GM19372 (cell line): ENCODE results near the gene RABAC1.
"Not testable (repeated sequence)": the region's sequence is repeated elsewhere in the genome, so short reads cannot be mapped to it uniquely, and the experiment has no call there.

Experiments
- ATAC-seq: cut with Tn5 transposase; IDR thresholded peaks from one replicate; pipeline ENCODE4 v1.9.1; 2021; ENCODE audit warnings: mild to moderate bottlenecking, low read depth, moderate library complexity; ENCODE audit not compliant: unreplicated experiment

RABAC1 gene

DNA sequence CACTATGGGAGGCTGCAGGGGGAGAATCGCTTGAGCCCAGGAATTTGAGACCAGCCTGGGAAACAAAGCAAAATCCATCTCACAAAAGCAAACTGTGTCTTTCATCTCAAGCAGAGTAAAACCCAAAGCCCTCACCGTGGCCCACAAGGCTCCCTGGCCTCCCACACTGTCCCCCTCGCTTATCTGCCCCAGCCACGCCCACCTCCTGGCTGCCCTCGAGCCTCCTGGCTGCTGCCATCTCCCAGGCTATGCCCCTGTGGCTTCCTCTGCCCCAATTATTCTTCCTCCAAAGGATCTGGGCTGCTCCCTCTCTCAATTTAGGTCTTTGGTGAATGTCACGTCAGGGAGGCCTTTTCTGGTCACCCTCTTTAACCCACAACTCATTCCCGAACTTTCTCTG, 3.6 kb downstream of the RABAC1 start:
- ATAC-seq, result no peak

GRCh38 chr19:41951686-41952172, 7.4 kb downstream of the RABAC1 start:
- no peak for ATAC-seq

GRCh38 chr19:41947091-41947490, 12.0 kb downstream of the RABAC1 start:
- no peak for ATAC-seq

DNA sequence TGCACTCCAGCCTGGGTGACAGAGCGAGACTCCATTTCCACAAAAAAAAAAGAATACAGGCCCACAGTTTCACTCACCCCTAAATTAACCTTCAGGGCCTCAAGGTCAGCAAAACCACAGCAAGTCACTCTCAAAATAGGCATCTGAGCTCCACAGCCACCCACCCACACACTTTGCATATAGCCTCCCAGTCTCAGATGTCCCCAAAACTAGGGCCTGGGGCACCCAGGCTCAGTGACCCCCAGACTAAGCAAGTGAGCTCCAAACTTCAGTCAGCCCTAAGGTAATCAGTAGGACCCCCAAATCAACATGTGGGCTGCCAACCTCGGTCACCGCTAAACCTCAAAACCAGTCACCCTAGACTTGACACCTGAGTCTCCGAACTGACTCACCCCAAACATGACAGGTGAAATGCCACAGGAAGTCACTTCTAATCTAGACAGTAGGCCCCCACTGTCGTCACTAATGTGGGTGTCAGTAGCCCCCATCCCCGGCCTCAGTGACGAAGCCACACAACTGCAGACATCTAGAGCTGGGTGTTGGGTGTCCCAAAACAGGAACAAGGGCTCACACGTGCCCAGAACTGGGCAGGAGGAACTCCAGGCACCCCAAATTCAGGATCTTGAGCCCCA, 13.9 kb downstream of the RABAC1 start:
- peak; percentile 84 for ATAC-seq

GRCh38 chr19:41944336-41944735, 14.8 kb downstream of the RABAC1 start:
- ATAC-seq, result no peak

- no peak for ATAC-seq
Observed at GRCh38 chr19:41941410-41942202, 17.5 kb downstream of the RABAC1 start.

- ATAC-seq, result no peak
Observed at GRCh38 chr19:41940731-41941409, 18.3 kb downstream of the RABAC1 start.

- no peak for ATAC-seq
Observed at GRCh38 chr19:41939861-41940730, 19.0 kb downstream of the RABAC1 start.

- not testable (repeated sequence) for ATAC-seq
Observed at GRCh38 chr19:41939209-41939608, 19.9 kb downstream of the RABAC1 start.

DNA sequence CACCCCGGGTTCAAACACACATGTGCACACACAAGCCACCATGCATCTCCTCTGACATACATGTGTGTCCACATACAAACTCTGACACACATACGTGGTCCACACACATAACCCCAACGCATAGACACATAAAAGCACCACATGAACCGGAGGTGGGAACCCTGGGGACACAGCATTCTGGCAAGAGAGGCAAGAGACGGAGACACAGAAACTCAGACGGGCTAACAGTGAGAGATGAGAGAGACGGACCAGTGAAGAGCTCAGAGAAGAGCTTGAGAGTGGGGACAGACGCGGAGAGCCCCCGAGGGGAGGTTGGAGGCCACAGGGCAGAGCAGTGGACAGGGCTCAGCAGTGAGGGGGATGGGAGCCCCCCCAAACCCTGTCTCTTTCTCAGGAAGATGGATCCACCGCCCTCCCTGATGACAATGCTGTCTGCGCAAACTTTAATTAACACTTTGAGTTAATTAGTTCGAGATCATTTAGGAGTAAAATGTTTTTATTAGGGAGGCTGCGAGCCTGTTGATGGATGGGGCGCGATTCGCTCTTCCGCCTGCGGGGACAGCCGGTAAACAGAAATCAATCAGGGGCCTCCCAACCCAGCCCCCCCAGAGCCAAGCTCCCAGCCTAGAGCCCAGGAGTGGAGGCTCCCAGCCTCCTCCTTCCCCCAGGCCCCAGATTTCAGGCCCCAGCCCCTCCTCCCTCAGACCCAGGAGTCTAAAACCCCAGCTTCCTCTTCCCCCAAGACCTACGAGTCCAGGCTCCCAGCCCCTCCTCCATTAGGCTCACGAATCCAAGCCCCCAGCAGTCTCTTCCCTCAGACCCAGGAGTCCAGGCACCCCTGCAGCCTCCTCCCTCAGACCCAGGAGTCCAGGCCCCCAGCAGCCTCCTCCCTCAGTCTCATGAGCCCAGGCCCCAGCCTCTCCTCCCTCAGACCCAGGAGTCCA, 21.3 kb downstream of the RABAC1 start:
- ATAC-seq, result no peak

DNA sequence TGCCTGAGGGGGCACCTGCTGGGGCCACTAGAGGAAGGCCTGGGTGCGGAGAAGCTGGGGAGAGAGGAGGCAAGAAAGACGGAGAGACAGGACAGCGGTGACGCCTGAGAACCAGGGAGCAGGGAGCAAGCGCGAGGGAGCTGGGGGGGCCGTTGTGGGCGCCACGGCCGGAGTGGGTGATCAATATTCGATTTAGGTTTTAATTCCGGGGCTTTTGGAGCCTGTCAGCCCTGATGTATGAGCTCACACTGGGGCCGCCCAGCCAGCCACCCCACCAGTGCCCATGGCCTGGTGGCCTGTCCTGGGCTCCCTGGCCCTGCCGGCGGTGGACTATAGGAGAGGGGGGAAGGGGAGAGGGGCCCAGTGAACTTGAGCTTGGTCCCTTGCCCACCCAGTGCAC, 22.2 kb downstream of the RABAC1 start:
- no peak for ATAC-seq

- no peak for ATAC-seq
Observed at GRCh38 chr19:41936416-41936850, 22.7 kb downstream of the RABAC1 start.

- ATAC-seq, result no peak
Observed at GRCh38 chr19:41935760-41936415, 23.2 kb downstream of the RABAC1 start.

- ATAC-seq, result no peak
Observed at GRCh38 chr19:41934849-41935374, 24.2 kb downstream of the RABAC1 start.

GRCh38 chr19:41933693-41934426, 25.3 kb downstream of the RABAC1 start:
- no peak for ATAC-seq

- no peak for ATAC-seq
Observed at GRCh38 chr19:41932720-41933332, 26.3 kb downstream of the RABAC1 start.

DNA sequence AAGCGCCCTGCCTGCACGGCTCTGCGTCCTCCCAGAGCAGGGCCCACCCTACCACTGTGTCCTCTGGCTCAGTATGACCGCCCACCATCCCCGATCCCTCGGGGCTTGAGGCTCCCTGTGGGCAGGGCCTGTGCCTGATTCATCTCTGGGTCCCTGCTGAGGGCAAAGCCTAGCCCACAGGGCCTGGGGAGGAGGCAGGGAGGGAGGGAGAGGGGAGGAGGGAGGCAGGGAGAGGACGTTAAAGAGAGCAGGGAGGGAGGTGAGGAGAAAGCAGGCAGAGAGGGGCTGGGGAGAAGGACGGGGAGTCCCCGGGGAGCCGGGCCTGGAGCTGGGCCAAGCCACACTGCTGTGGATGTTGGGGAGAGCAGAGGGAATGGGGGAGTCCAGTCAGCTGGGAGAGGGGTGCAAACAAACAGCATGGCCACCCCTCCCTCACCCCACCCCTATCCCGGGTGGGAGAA, 26.8 kb downstream of the RABAC1 start:
- ATAC-seq, result no peak
